Stimulated activated naive CD8-positive, alpha-beta T cell treated with anti-CD3 and anti-CD28 coated beads, Interleukin-15, amount 100 ng/mL, for 72 hours (primary cell): ENCODE data around the gene LRP1B.
"Not testable (repeated sequence)": the region's sequence is repeated elsewhere in the genome, so short reads cannot be mapped to it uniquely, and the experiment has no call there.

Source experiments
- ATAC-seq: fragments of 150-1000 bp; cut with Tn5 transposase; 2 replicates; pipeline ENCODE4 v1.10.0; 2021; ENCODE audit warnings: mild to moderate bottlenecking, moderate library complexity
- DNase-seq, 2 donors: peaks; one replicate each; pipeline ENCODE4 v3.0.0; 2021 to 2022
- H3K27ac Mint-ChIP-seq, 2 donors: one replicate each; pipeline ENCODE4 v1.8.0; 2022; ENCODE audit warnings: mild to moderate bottlenecking in 2 of 2, mixed read lengths in 2 of 2, moderate library complexity in 2 of 2
- H3K27me3 Mint-ChIP-seq: one replicate; pipeline ENCODE4 v1.8.0; 2022; ENCODE audit warnings: mixed read lengths
- H3K4me1 Mint-ChIP-seq: one replicate; pipeline ENCODE4 v1.8.0; 2022; ENCODE audit warnings: mild to moderate bottlenecking, mixed read lengths
- H3K4me3 Mint-ChIP-seq, 2 donors: one replicate each; pipeline ENCODE4 v1.8.0; 2022; ENCODE audit warnings: mild to moderate bottlenecking in 2 of 2, mixed read lengths in 2 of 2, moderate library complexity in 1 of 2
- H3K9me3 Mint-ChIP-seq, 2 donors: one replicate each; pipeline ENCODE4 v1.8.0; 2022; ENCODE audit warnings: mixed read lengths in 2 of 2

Gene LRP1B

DNA sequence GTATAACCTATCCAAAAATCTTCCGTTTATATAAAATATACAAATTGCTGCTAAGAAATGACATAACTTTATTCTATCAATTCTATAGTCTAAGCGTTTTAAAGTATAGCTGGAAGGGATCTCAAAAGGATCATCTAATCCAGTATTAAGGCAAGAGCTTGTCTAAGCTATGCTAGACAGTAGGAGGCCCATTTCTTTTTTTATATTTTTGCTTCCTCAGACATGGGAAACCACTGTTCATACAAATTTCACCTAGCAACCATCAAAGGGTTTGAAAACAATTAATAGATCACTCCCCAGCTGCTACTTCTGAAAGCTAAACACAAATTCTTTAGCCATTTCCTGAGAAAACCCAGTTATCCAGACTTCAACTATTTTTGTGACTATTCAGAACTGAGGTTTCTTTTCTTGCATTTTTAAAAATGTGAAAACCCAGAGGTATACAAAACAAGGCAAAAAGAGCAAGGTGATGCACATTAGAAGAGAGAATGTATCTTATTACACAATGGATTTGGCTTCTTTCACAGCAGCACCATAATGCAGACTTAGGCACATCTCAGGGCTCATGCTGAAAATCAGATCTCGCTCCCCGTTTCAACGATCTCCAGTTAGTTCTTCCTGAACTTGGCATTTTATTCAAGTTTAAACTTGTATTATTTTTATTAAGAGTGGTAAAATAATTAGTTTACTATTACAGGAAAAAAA, 274.4 kb downstream of the LRP1B start:
- Mint-ChIP-seq H3K9me3 (peaks cover 0 to 19% of the 10 kb centered on the region in 2 donors), H3K27ac (no peak overlapping the region), H3K27me3 (no peaks in the 10 kb centered on the region), H3K4me3 (no peak overlapping the region), H3K4me1 (no peaks in the 10 kb centered on the region)
- no peak for ATAC-seq
- DNase-seq, result no peak

DNA sequence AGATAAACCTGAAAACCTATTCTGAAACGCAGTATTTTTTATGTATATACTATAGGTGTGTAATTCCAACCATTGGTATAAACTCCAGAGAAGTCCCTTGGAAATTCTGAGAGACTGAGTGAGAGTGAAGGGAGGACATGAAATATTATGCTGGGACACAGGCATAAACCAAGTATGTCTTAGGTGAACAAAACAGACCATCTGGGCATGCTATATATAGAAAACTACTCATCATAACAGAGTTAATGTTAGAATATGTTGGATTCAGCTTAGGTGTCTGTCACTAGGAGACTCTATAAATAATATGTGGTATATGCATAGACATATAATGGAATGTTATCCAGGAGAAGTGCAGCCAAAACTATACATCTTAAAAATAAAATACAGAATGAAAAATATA, 282.6 kb downstream of the LRP1B start:
- H3K9me3 Mint-ChIP-seq, result peaks cover 5 to 7% of the 10 kb centered on the region in 2 donors
- ATAC-seq (no peak), DNase-seq (no peak)
- no peaks in the 10 kb centered on the region for H3K4me1 Mint-ChIP-seq
- H3K27ac Mint-ChIP-seq, result no peak overlapping the region
- H3K4me3 Mint-ChIP-seq, result no peak overlapping the region
- H3K27me3 Mint-ChIP-seq, result no peaks in the 10 kb centered on the region

DNA sequence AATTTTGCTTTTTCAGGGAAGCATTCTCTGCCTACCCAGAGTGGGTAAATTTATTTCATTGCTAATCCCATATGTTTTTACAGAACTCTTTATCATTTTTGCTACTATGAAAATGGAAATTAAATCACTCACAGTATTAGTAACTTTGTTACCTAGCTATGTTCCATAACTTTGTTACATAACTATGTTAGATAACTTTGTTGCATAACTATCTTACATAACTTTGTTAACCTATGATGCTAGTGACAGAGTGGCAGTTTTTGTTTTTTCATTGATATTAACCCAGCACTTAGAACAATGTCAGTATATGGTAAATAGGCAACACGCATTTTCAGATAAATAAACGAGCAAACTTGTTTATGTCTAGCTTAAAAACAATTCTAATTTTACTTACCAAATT, 286.6 kb downstream of the LRP1B start:
- no peak overlapping the region for H3K27ac Mint-ChIP-seq
- H3K4me1 Mint-ChIP-seq, result no peaks in the 10 kb centered on the region
- H3K4me3 Mint-ChIP-seq, result no peak overlapping the region
- DNase-seq (no peak), ATAC-seq (no peak)
- no peaks in the 10 kb centered on the region for H3K27me3 Mint-ChIP-seq
- H3K9me3 Mint-ChIP-seq, result peaks cover 5 to 7% of the 10 kb centered on the region in 2 donors

DNA sequence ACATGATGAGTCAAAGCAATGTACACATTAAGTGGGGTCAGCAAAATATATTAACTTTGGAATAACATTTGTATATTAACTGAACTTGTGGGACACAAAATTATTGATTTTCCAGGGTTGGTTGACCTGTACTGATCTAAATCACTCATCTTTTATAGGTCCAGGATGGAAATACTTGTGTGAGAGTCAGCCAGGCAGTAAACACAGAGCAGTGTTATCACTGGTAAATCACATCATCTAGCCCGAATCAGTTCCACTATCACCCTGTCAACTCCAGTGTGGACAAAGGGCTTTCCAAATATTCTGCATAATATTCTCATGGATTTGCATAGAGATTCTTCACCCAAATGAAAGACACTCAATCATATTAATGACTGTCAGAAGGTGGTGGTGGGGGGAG, 295.7 kb downstream of the LRP1B start:
- Mint-ChIP-seq H3K27ac (no peak overlapping the region), H3K27me3 (no peaks in the 10 kb centered on the region), H3K4me1 (no peaks in the 10 kb centered on the region), H3K4me3 (no peak overlapping the region), H3K9me3 (peaks cover 0 to 5% of the 10 kb centered on the region in 2 donors)
- no peak for ATAC-seq
- DNase-seq, result no peak

DNA sequence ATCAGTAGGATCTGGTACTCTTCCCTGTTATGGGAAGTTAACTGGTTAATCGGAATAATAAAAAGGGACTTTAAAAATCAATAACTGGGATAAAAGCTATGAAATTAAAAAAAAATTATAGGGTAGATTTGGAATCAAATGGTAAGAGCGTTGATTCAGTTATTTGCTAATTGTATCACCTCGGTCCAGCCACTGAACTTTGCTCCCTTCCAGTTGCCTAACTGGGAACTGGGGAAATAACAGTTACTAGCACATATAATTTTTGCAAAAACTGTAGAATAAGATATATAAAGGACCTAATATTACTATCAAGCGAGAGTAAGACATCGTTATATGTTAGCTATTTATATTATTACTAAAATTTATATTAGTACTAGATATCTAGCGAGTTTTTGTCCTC, 302.1 kb downstream of the LRP1B start:
- Mint-ChIP-seq H3K27me3 (no peaks in the 10 kb centered on the region), H3K4me3 (no peak overlapping the region), H3K27ac (no peak overlapping the region), H3K4me1 (no peaks in the 10 kb centered on the region), H3K9me3 (no peaks in the 10 kb centered on the region)
- ATAC-seq, result no peak
- DNase-seq, result no peak

DNA sequence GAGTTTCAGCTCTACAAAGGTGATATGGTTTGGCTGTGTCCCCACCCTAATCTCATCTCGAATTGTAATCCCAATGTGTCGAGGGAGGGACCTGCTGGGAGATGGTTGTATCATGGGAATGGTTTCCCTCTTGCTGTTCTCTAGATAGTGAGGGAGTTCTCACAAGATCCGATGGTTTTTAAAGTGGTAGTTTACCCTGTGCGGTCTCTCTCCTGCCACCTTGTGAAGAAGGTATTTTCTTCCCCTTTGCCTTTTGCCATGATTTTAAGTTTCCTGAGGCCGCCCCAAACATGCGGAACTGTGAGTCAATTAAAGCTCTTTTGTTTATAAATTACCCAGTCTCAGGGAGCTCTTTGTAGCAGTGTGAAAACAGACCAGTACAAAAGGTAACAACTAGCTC, 306.0 kb downstream of the LRP1B start:
- no peak for ATAC-seq
- Mint-ChIP-seq H3K9me3 (peaks cover 0 to 14% of the 10 kb centered on the region in 2 donors), H3K27ac (no peak overlapping the region), H3K27me3 (no peaks in the 10 kb centered on the region), H3K4me1 (no peaks in the 10 kb centered on the region), H3K4me3 (no peak overlapping the region)
- DNase-seq, result no peak

DNA sequence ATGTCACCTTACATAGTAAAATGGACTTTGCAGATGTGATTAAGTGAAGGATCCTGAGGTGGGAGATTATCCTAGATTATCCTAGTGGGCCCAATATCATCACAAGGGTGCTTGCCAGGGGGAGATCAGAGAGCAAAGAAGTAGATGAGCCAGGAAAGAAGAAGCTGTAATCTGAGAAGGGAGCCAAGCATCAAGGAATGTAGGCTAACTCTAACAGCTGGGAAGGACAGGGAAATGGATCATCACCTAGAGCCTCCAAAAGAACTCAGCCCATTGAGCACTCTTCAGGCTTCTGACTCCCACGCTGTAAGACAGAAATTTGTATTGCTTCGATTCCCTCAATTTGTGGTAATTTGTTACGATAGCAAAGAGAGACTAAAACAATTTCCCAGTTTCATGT, 309.9 kb downstream of the LRP1B start:
- no peaks in the 10 kb centered on the region for H3K4me1 Mint-ChIP-seq
- peaks cover 4 to 14% of the 10 kb centered on the region in 2 donors for H3K9me3 Mint-ChIP-seq
- no peak overlapping the region for H3K4me3 Mint-ChIP-seq

DNA sequence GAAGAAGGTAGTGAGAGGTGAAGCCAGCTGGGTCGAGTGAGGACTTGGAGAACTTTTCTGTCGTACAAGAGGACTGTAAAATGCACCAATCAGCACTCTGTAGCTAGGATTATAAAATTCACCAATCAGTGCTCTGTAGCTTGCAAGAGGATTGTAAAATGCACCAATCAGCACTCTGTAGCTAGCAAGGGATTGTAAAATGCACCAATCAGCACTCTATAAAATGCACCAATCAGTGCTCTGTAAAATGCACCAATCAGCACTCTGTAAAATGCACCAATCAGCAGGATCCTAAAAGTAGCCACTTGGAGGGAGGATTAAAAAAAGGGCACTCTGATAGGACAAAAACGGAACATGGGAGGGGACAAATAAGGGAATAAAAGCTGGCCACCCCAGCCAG, 315.5 kb downstream of the LRP1B start:
- DNase-seq, H3K27me3 Mint-ChIP-seq, H3K4me3 Mint-ChIP-seq, H3K4me1 Mint-ChIP-seq, H3K27ac Mint-ChIP-seq, ATAC-seq: not testable (repeated sequence)
- peaks cover 31% of the 10 kb centered on the region in 2 donors for H3K9me3 Mint-ChIP-seq

More for the DNA sequence above, 309.9 kb downstream of the LRP1B start:
- no peaks in the 10 kb centered on the region for H3K27me3 Mint-ChIP-seq
- H3K27ac Mint-ChIP-seq, result no peak overlapping the region
- no peak for ATAC-seq
- DNase-seq, result no peak

DNA sequence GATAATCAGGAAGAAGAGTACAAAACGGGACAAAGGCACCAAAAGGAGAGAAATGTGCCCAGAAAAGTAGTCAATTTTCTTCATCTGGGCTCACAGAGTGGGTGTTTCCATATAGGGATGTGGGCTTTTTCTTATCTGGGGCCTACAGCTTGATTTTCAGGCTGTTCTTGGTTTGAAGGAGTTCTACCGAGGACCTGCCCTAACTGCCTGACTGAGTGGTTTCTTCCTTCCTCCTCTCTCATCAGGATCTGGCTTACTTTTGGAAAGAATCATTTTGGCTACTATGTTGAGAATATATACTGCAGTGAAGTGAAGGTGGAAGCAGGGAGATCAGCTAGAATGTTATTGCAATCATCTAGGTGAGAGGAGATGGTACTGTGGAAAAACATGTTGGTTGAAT, 316.7 kb downstream of the LRP1B start:
- H3K27me3 Mint-ChIP-seq, result no peaks in the 10 kb centered on the region
- H3K4me1 Mint-ChIP-seq, result no peaks in the 10 kb centered on the region
- no peak overlapping the region for H3K27ac Mint-ChIP-seq
- peaks cover 28 to 31% of the 10 kb centered on the region in 2 donors for H3K9me3 Mint-ChIP-seq
- DNase-seq, result no peak
- H3K4me3 Mint-ChIP-seq, result no peak overlapping the region
- ATAC-seq, result no peak

DNA sequence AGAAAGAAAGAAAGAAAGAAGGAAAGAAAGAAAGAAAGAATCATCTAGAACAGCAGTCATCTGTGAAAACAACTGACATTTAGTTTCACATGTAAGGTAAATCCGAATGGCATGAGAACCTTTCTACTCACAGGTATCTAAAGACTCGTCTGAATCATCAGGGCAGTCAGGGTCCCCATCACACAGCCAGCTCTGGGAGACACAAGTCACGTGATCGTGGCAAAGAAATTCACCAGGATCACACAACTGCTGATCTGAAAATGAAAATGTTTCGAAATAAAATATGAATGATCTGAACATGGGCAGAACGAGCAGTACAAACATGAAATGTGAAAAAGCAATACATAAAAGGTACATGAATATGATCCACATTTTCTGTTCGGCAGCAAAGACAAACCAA, 320.7 kb downstream of the LRP1B start:
- Mint-ChIP-seq H3K27ac (no peak overlapping the region), H3K4me1 (no peaks in the 10 kb centered on the region), H3K9me3 (peaks cover 22 to 25% of the 10 kb centered on the region in 2 donors), H3K4me3 (no peak overlapping the region), H3K27me3 (no peaks in the 10 kb centered on the region)
- ATAC-seq (no peak), DNase-seq (no peak)

DNA sequence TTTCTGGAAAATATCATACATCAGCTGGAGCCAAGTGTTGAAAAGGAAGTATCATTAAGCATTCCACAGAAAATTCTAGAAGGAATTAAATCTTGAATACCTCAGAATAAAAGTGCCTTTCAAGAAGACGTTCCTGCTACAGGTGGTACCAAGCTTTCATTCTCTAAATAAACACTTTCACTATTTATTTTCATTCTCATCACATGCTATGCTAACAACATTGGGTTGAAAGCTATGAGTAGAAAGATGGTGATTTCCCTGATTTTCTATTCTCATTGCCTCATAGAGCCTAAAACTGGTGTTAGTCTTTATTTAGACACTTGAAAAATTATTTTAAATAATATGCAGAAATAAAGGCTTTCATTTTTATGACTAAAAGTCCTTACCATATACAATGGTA, 324.7 kb downstream of the LRP1B start:
- H3K27me3 Mint-ChIP-seq, result no peaks in the 10 kb centered on the region
- no peaks in the 10 kb centered on the region for H3K4me1 Mint-ChIP-seq
- DNase-seq (no peak), ATAC-seq (no peak)
- no peak overlapping the region for H3K4me3 Mint-ChIP-seq
- peaks cover 0 to 4% of the 10 kb centered on the region in 2 donors for H3K9me3 Mint-ChIP-seq
- H3K27ac Mint-ChIP-seq, result no peak overlapping the region

DNA sequence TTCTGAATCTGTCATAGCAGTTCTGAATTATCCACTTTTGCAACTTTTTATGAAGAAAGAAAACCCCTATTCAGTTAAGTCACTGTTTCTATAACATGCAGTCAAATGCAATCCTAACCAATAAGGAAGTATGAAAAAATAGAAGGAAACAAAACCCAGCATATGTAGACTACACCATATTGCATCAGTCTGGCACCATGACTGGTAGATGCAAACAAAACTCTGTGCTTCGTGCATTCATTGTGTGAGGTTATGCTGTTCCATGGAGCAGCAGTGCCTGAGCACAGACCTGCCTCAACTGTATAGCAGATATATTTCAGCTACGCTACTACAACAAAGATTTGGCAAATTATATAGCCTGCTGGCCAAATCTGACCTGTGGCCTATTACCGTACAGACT, 325.5 kb downstream of the LRP1B start:
- DNase-seq (no peak), ATAC-seq (no peak)
- Mint-ChIP-seq H3K4me3 (no peak overlapping the region), H3K4me1 (no peaks in the 10 kb centered on the region), H3K27ac (no peak overlapping the region), H3K27me3 (no peaks in the 10 kb centered on the region), H3K9me3 (peaks cover 0 to 4% of the 10 kb centered on the region in 2 donors)

DNA sequence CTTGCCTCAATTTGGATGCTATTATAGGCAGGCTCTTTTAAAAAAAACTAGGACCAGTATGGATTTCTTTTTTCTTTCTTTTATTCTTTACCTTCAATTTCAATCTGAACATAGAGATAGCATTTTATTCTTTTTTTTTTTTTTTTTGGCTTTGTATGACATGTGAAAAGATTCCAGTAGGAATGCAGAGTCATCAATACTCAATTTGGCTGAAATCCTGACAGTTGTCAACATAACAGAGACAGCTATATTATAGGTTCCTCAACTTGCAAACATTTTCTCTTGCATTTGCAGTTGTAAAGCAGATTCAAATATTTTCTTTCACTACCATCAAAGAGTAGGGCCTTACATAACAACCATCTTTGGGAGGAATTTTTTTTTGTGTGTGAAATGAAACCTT, 334.4 kb downstream of the LRP1B start:
- H3K4me1 Mint-ChIP-seq, result no peaks in the 10 kb centered on the region
- ATAC-seq (no peak), DNase-seq (no peak)
- no peak overlapping the region for H3K4me3 Mint-ChIP-seq
- H3K27me3 Mint-ChIP-seq, result no peaks in the 10 kb centered on the region
- H3K9me3 Mint-ChIP-seq, result peaks cover 0 to 5% of the 10 kb centered on the region in 2 donors
- no peak overlapping the region for H3K27ac Mint-ChIP-seq

DNA sequence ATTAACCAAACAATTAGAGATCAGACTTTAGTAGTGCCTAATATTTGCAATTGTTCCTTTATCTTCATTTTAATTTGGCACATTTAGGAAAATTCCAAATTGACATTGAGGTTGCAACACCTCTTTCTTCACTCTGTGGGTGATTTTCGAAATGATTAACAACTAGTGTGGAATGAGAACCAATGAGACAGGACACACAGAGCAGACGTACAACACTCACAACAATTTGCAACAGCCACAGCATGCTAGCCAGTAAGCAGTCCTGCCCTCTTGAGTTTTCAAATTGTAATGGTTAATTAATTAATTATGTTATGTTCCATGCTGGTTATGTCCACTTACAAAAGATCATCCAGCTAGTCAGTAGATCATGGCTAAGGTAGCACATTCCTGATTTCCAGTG, 339.3 kb downstream of the LRP1B start:
- DNase-seq (no peak), ATAC-seq (no peak)
- Mint-ChIP-seq H3K27ac (no peak overlapping the region), H3K9me3 (no peaks in the 10 kb centered on the region), H3K27me3 (no peaks in the 10 kb centered on the region), H3K4me3 (no peak overlapping the region), H3K4me1 (no peaks in the 10 kb centered on the region)

DNA sequence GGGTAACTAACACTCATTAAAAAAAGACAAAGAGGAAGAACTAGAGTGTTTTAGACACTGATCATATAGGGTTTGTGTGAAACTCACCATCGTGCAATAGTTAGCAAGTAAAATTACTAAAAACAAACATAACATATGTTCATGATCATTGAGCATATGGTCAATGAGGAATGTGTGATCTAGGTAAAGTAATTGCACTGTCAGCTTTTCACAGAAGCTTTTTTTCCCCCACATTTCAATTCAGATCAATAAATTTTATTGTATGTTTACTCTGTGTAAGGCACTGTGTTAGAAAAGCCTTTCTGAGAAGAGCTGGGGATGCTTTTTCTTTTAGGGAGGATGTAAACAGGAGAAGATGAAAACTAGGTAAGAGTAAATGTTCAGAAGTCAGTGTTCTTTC, 348.2 kb downstream of the LRP1B start:
- H3K27me3 Mint-ChIP-seq, result no peaks in the 10 kb centered on the region
- H3K9me3 Mint-ChIP-seq, result peaks cover 0 to 11% of the 10 kb centered on the region in 2 donors
- H3K27ac Mint-ChIP-seq, result no peak overlapping the region

DNA sequence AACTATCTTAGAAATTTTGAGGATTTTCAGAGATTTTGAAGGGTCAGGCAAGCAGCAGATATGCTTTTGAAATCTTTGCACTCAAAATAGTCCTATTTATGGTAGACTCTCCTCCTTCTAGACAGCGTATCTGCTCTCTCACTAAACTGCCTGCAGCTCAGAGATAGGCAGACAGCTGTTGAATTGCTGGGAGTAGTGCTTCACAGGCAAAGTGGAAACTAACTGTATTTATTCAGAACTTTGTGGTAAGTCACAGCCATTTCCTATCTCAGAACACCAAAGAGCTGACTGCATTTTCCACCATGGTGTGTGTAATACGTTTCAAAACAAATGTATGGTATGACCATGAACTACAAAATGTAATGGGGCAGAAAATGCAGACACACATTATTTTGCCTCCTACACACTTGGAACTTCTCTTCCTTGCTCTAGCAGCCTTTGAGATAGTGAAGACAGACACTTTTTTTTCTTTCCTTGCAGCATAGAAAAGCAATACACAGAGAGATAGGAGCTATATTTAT, 352.4 kb downstream of the LRP1B start:
- DNase-seq (no peak), ATAC-seq (no peak)
- Mint-ChIP-seq H3K27me3 (no peaks in the 10 kb centered on the region), H3K9me3 (peaks cover 0 to 11% of the 10 kb centered on the region in 2 donors), H3K27ac (no peak overlapping the region), H3K4me3 (no peak overlapping the region), H3K4me1 (no peaks in the 10 kb centered on the region)

More for the DNA sequence above, 348.2 kb downstream of the LRP1B start:
- H3K4me3 Mint-ChIP-seq, result no peak overlapping the region
- DNase-seq (no peak), ATAC-seq (no peak)
- no peaks in the 10 kb centered on the region for H3K4me1 Mint-ChIP-seq

DNA sequence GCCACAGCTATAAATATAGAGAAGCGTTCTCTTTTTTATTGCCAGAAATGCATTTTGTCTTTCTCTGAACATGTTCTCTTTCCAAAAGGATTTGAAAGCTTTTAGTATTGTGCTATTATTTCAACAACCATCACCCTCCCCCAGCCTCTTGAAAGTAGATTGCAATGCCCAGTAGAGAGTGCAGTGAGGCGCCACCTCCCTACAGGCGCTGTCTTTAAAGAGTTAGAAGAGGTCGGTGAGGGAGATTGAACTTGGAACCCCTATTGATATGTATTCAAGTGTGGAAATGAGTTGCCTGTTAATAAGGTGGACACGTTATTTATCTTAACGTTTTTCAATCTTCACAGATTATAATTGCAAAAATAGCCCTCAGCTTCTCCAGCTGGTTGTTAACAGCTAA, 360.3 kb downstream of the LRP1B start:
- Mint-ChIP-seq H3K4me1 (no peaks in the 10 kb centered on the region), H3K4me3 (no peak overlapping the region), H3K27me3 (no peaks in the 10 kb centered on the region), H3K9me3 (peaks cover 0 to 9% of the 10 kb centered on the region in 2 donors), H3K27ac (no peak overlapping the region)
- ATAC-seq, result no peak
- DNase-seq, result no peak
